HG02981 (cell line): ENCODE measurements around the gene SBNO2.

Experiments used
- ATAC-seq: cut with Tn5 transposase; IDR thresholded peaks from one replicate; pipeline ENCODE4 v1.9.1; 2021; ENCODE audit warnings: mild to moderate bottlenecking, moderate library complexity; ENCODE audit not compliant: unreplicated experiment

Gene SBNO2

DNA sequence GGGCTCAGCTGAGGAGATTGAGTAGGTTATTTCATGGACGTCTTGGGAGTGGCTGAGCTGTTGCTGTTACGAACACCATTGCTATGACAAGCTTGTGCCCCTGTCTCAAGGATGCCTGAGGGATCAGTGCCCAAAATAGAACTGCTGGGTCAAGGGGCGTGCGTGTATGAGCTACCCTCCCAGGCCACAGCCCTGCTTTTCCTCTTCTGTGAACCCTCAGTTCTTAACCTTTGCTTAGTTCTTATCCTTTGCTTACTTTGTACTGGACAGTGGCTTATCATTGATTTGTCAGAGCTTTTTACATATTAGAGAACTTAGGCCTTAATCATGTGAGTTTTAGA lies 98.1 kb downstream of the SBNO2 start:
- ATAC-seq: no peak

DNA sequence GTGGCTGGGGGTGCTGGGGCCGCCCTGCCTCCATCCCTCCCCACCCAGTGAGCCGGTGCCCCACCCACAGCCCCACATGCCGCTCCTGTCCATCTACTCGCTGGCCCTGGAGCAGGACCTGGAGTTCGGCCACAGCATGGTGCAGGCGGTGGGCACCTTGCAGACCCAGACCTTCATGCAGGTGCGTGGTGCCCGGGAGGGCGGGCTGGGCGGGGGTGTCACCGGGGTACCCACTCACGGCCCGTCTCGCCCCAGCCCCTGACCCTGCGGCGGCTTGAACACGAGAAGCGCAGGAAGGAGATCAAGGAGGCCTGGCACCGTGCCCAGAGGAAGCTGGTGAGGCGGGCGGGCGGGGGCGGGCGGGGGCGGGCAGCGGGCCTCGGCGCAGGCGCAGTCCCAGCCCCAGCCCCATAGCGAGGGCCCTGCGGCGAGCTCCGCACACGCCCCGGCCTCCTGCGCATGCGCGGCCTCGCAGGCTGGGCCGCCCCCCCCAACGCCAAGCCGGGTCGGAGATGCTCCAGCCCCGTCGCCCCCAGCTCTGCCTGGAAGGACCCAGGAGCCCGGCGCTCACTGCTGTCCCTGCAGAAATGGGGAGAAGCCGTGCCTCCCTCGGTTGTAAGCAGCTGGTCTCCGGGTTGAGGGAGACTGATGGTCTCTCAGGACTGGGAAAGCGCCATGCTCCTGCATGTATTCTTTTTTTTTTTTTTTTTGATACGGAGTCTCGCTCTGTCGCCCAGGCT lies 99.4 kb downstream of the SBNO2 start:
- ATAC-seq: peak; percentile 37

DNA sequence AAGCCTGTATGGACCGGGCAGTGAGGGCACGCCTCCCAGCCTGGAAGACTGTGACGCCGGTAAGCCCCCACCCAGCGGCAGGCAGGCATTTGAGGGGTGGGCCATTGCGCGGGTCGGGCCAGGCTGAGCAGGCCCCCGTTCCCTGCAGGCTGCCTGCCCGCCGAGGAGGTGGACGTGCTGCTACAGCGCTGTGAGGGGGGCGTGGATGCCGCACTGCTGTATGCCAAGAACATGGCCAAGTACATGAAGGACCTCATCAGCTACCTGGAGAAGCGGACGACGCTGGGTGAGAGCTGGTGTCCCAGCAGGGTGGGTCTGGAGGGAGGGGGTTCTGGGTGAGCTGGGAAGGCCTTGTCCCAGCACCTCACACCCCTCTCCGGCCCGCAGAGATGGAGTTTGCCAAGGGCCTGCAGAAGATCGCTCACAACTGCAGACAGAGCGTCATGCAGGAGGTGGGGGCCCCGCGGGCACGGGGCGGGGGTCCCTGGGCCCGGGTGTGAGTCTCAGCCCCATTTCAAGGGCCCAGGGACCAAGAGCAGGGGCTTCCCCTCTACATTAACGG lies 100.0 kb downstream of the SBNO2 start:
- ATAC-seq: no peak

DNA sequence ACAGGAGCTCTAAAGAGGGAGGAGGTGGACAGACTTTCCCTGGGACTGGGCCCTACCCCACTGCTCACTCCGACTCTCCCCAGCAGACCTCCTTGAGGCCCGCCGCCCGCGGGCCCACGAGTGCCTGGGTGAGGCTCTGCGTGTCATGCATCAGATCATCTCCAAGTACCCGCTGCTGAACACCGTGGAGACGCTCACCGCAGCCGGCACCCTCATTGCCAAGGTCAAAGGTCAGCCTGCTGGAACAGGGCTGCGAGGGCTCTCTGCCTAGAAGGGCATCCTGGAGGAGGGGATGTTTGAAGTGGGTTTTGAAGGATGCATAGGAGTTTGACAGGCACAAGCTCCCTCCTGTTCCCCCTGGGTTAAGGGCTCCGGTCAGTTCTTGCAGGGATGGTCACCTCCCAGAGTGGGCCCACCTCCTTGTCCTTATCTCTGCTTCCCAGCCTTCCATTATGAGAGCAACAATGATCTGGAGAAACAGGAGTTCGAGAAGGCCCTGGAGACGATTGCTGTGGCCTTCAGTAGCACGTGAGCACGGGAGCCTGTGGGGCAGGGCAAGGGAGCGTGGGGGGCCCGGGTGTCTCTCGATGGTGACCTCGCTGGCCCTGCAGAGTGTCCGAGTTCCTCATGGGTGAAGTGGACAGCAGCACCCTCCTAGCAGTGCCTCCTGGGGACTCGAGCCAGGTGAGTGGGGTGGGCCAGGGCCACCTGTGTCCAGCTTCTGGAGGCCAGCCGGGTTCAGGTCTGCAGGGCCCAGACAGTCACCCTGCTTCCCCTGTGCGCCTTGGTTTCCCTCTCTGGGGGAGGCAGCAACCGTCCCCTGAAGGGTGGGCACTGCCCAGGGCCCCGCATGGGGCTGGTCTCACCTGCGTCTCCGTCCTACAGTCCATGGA lies 100.8 kb downstream of the SBNO2 start:
- no peak for ATAC-seq

DNA sequence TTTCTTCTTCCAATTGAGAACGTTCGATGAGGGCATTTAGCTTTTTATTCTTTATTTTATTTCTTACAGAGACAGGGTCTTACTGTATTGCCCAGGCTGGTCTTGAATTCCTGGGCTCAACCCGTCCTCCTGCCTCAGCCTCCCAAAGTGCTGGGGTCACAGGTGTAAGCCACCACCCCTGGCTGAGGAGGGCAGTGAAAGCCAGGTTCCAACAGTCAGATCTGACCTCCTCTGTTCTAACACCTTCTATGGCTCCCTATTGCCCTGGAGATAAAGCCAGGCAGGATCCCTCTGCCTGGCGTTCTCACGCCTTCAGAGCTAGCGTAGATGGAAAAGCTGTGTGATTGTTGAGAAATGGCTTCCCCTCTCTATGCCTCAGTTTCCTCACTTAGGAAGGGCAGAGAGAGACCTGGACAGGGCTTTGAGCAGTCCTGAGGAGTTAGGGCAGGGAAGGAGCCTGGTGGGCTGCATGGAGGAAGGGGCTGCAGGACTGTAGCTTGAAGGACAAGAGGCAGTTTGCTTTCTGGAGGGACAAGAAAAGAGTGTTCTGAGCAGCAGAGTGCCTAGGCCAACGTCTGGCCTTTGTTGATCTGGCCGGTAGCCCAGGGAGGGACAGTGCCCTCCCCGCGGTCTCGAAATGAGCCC lies 101.6 kb downstream of the SBNO2 start:
- no peak for ATAC-seq

DNA sequence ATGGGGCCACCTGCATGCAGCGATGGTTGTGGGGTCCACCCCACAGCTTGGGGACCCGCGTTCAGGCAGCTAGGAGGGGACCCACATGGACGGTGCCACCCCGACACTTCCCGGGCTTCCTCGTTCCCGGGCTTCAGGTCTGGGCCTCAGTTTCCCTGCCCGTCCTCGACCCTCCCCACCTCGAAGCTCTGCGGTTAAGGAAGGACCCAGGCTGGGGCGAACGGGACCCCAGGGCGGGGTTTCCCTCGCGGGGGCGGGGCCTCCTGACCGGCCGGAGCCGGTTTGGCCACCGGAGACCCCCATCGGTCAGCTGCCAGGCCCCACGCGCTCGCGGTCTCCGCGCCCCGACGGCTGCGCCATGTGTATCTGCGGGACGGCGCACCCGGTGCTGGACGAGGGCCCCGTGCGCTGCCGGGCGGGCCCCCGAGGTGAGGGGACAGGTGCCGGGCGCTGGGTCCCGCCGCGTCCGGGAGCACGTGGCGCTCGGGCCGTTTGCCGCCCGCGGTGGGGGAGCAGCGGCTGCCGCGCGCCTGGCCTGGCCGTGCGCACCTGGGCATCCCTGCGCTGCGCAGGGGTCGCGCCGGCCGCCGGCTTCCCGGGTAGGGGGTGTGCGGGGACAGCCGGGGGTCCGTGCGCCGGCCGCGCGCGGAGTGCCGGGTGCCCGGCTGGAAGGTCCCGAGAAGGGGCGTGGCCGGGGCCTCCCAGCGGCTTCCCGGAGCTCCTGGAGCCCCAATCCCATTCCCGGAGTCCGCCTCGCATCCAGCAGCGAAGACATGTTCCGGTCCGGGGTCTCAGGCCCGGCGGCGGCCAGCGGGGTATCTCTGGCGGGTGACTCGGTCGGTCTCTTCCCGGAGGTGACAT lies 102.9 kb downstream of the SBNO2 start:
- no peak for ATAC-seq

DNA sequence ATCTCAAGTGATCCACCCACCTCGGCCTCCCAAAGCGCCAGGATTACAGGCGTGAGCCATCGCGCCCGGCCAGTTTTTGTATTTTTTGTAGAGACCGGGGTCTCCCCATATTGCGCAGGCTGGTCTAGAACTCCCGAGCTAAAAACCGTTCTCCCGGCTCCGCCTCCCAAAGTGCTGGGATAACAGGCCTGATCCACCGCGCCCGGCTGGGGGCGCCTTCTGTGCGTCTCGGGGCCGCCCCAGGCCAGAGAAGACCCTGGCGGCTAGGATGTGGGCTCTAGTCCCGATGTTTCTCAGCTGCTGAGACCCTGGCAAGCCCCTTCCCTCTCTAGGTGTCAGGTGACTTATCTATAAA lies 103.5 kb downstream of the SBNO2 start:
- ATAC-seq: no peak

DNA sequence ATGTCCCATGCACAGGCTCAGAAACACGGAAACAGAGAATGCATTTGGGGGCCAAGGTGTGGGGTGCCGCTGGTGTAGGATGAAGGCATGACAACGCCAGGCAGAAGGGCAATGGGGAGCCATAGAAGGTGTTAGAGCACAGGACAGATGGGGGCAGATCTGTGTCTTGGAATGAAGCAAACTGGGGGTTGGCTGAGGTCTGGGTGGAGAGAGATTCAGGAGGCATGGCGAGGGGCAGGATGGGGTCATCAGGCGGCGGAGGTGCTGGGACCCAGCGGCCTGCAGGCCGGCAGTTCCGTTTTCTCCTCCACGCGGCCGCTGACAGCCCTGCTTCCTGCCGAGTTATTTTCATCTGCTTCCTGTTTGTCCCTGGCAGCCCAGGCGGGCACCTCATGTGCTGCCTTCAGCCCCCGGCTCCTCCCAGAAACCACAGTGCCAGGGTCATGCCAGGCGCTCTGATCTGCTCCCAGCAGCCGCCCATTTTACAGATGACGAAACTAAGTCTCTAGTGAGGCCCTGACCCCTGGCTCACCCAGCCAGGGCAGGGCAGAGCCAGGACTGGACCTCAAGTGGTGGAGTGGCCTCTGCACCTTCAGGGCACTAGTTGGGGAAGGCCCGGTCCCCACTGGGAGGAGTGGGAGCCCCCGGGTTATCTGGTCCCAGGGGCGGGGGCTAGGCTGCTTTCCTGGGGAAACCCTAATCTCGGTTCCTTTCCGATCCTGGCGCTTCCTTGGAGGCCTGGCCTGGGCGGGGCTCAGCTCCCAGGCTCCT lies 104.9 kb downstream of the SBNO2 start:
- ATAC-seq: no peak

DNA sequence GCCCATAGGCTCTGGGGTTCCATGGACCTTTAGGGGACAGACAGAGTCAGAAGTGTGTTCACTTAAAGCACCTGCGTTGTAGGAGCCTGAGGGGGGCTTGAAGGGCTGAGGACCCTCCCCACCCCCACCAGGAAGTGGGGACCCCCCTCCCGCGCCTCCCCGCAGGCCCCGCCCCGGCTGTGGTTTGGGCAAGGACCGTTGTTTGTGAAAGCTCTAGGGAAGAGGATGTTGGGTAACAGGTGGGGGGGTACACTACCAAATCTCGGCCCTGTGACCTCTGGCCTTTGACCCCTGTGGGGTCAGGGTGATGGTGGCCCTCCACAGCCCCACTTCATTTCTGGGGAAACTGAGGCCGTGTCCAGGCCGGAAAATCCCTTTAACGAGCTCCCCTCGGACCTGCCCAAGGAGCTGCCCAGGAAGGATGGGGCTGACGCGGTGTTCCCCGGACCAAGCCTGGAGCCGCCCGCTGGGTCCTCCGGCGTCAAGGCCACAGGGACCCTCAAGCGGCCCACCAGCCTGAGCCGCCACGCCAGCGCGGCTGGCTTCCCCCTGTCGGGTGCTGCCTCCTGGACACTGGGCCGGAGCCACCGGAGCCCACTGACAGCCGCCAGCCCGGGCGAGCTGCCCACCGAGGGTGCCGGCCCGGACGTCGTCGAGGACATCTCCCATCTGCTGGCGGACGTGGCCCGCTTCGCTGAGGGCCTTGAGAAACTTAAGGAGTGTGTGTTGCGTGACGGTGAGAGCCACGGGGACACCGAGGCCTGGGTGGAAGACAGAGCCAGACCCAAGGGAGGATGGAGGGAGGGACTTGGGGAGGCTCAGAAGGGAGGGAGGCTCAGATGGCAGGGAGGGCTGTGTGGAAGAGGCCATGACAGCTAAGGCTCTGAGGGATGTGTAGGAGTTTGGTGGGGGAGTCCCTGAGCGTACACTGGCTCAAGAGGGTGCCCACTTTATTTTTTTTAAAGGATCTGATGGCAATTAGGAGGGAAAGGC lies 105.8 kb downstream of the SBNO2 start:
- no peak for ATAC-seq

DNA sequence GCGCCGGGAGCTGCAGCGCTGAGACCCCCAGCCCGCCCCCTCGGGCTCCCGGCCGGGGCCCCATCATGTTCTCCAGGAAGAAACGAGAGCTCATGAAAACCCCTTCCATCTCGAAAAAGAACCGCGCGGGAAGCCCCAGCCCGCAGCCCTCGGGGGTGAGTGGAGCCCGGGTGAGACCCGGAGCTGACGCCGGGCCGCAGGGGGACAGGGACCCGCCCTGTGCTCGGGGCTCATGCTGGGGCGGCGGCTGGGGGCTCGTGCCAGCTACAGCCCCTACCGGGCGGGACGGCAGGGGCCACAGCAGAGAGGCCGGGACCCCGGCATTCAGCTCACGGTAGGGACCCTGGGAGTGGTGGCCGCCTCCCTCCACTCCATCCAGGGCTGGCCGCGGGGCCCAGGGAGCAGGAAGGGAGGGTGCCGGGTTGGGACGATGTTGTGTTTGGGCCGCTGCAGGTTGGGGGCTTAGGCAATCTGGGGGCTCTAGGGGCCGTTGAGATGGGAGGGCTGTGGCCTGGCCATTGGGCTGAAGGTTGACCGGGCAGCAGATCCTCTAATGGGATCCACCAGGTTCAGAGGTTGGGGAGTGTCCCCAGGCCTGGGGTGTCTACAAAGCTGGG lies 106.6 kb downstream of the SBNO2 start:
- no peak for ATAC-seq

DNA sequence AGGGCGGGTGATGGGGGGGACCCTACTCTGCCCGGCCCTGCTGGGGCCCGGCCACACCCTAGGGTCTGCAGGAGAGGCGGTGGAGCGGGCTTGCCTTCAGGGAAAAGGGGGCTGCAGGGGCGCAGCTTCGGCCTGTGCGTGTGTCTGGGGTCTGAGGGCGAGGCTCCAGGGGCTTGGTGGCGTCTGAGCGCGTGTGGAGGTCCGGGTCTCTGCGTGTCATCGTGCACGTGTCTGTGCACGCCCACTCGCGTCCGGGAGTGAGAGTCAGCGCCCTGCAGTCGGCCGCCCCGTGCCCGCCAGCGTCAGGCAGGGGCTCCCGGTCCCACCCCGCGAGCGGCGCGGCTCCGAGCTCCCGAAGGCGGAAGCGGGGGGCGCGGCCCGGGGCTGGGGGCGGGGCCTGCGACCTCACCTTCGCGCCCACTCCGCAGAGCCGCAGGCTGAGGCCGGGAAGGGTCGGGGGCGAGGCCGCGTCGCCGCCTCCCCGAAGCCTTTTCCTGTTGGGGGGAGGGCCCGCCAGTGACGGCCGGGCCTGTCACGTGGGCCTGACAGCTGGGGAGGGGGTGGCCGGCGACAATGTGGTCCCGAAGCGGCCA lies 107.2 kb downstream of the SBNO2 start, which contains the start of gene ARHGAP45:
Gene ARHGAP45 (plus strand): TSS at position 420 of the 593 bp plus-strand sequence. CDS start 239 bp downstream, outside the sequence.
- ATAC-seq: no peak

DNA sequence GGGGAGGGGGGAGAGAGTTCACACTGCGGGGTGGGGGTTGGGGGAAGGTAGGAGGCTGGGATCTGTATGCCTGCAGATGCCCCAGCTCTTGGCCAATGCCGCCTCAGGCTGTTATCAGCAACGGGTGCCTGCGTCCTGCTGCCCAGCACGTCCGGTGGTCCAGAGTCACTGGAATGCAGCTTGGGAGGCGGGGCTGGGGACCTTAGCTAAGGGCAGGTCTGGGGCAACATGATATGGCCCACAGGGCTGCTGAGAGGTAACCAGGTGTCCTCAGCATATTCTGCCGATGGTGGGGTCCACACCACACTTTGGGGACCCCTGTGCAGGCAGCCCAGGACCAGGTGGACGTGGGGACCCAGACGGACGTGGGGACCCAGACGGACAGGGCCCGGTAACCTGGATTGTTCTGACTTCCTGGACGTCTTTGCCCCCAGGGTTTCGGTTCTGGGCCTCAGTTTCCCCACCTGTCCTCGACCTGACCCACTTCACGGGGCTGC lies 107.8 kb downstream of the SBNO2 start:
- ATAC-seq: no peak

DNA sequence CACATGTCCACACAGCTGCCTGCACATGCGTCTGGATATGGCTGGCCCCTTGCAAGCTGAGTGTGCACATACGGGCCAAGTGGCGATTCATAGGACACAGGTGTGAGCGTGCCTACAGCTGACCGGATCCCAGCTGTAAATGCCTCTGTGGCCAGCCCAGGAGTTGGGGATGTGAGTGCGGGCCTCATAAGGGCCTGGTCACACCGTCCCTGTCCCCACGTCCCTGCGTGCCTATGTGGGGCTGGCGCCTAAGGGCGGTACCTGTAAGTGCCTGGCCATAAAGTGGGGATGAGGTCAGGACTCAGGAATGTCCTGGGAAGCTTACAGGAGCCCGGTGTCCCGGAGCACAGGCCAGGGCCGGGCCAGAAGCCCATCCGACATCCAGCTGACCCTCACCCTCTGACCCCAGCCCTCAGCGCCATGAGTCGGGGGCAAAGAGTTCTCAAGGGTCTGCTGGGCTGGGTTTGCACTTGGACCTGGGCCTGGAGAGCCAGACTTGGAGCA lies 108.4 kb downstream of the SBNO2 start:
- ATAC-seq: no peak

DNA sequence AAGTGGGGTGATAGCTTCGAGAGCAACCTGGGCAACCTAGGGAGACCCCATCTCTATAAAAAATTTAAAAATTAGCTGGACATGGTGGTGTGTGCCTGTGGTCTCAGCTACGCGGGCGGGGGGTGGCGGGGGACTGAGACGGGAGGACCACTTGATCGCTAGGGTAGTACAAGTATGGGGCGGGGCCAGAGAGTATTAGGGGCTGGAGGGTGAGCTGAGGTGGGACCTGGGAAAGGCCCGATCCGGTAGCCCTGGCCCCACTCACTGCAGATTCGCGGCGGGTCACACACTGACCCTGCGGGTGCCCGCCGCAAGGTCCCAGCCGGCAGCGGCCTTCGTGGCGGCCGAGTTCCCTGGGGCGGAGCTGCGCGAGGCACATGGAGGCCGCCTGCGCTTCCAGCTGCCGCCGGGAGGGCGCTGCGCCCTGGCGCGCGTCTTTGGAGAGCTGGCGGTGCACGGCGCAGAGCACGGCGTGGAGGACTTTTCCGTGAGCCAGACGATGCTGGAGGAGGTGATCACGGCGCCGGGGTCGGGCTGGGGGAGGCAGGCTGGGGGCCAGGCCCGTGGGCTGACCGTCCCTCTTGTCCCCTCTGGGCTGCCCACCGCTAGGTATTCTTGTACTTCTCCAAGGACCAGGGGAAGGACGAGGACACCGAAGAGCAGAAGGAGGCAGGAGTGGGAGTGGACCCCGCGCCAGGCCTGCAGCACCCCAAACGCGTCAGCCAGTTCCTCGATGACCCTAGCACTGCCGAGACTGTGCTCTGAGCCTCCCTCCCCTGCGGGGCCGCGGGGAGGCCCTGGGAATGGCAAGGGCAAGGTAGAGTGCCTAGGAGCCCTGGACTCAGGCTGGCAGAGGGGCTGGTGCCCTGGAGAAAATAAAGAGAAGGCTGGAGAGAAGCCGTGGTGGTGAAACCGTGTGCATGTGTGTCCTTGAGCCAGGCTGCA lies 109.1 kb downstream of the SBNO2 start:
- ATAC-seq: no peak

DNA sequence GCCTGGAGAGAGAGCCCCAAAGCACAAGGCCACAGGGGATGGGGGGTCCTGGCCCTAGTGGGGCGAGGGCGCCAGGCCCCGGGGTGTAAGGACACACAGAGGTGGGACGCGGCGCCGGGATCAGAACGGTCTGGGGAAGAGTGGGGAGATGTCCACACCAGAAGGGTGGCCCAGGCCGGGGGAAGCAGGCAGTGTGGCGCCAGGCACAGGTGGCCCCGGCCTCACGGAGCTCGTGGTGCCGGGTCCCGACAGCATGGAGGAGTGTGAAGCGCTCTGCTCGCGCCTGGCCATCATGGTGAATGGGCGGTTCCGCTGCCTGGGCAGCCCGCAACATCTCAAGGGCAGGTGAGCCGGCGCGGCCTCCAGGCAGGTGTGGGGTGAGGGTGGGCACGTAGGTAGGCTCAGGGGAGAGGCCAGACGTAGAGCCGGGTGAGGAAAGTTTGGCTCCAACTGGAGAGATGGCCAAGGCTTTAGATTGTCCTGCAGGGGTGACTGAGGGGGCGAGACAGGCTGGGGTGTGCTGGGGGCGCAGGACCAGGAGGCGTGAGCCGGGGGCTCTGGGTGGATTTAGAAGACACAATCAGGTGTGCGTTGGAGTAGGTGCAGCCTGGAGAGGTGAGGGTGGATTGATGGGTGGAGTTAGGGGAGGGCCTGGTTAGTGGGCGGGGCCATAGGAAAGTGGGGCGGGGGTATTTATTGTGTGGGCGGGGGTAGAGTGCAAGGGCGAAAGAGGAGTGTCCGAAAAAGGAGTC lies 110.0 kb downstream of the SBNO2 start:
- no peak for ATAC-seq
